DND-41 (cell line): Measurements from ENCODE around the gene ZNF558.

ENCODE experiments used
- ATAC-seq: fragments of 200-7000 bp; cut with Tn5 transposase; 3 replicates; pipeline ENCODE4 v1.9.1; 2021; ENCODE audit warnings: low read depth; ENCODE audit not compliant: insufficient read depth
- DNase-seq: peaks from one replicate; pipeline ENCODE4 v3.0.0-alpha.2; 2020
- H2AFZ ChIP-seq: 2 replicates; pipeline ENCODE4 v1.6.0; 2012; ENCODE audit warnings: low read depth, low read length
- H3K27ac ChIP-seq: 2 replicates; pipeline ENCODE4 v1.5.1; 2012; ENCODE audit warnings: low read length, inconsistent platforms
- H3K27me3 ChIP-seq: fragments of 200-600 bp; sonication (generic); 2 replicates; pipeline ENCODE4 v1.6.0; 2012; ENCODE audit warnings: low read length, mild to moderate bottlenecking, inconsistent platforms; ENCODE audit not compliant: insufficient read depth, poor library complexity
- H3K36me3 ChIP-seq: 2 replicates; pipeline ENCODE4 v1.5.1; 2012; ENCODE audit warnings: low read length, inconsistent platforms; ENCODE audit not compliant: insufficient read depth
- H3K4me1 ChIP-seq: 2 replicates; pipeline ENCODE4 v1.5.1; 2012; ENCODE audit warnings: mild to moderate bottlenecking, low read length; ENCODE audit not compliant: insufficient read depth
- H3K4me2 ChIP-seq: 2 replicates; pipeline ENCODE4 v1.6.0; 2012; ENCODE audit warnings: mild to moderate bottlenecking, moderate library complexity, low read length, inconsistent platforms; ENCODE audit not compliant: insufficient read depth
- H3K4me3 ChIP-seq, 2 experiments: fragments of 200-600 bp in 1 of 2; shearing (Covaris generic) in 1 of 2; 2 replicates each; pipeline ENCODE4 v1.5.1; 2012 to 2016; ENCODE audit warnings: inconsistent platforms in 2 of 2, low read length in 2 of 2, mild to moderate bottlenecking in 2 of 2, low read depth in 1 of 2, moderate library complexity in 1 of 2
- H3K79me2 ChIP-seq: 2 replicates; pipeline ENCODE4 v1.6.0; 2012; ENCODE audit warnings: low read length, inconsistent platforms; ENCODE audit not compliant: insufficient read depth
- H3K9ac ChIP-seq: 2 replicates; pipeline ENCODE4 v1.6.0; 2012; ENCODE audit warnings: low read depth, mild to moderate bottlenecking, inconsistent platforms, low read length, moderate library complexity
- H3K9me3 ChIP-seq: 2 replicates; pipeline ENCODE4 v1.5.1; 2012; ENCODE audit warnings: low read length, moderate library complexity, mild to moderate bottlenecking, inconsistent platforms; ENCODE audit not compliant: insufficient read depth, severe bottlenecking
- H4K20me1 ChIP-seq: 2 replicates; pipeline ENCODE4 v1.6.0; 2012; ENCODE audit warnings: low read length; ENCODE audit not compliant: insufficient read depth
- EZH2 ChIP-seq: IDR thresholded peaks from 3 replicates; pipeline ENCODE4 v1.6.1; 2012; ENCODE audit warnings: borderline replicate concordance, low read depth, mild to moderate bottlenecking, moderate library complexity, low read length, inconsistent platforms; ENCODE audit not compliant: severe bottlenecking
- TF ChIP-seq, protein P1 (sequence below): IDR thresholded peaks from 2 replicates; pipeline ENCODE4 v1.5.1; 2012; ENCODE audit warnings: borderline replicate concordance, low read length, moderate library complexity, mild to moderate bottlenecking; ENCODE audit not compliant: poor library complexity, severe bottlenecking; ENCODE audit errors: extremely low read depth

Gene ZNF558

DNA sequence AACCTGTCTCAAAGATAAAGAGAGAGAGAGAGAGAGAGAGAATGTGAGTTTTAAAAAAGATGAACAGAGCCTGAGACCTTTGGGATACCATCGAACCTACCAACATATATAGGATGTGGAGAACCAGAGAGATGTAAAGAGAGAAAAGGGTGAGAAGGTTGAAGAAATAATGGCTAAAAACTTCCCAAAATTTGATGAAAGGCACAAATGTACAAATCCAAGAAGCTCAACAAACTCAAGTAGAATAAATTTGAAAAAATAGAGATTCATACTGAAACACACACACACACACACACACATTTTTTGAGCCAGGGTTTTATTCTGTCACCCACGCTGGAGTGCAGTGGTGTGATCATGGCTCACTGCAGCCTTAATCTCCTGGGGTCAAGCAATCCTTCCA, 16.3 kb downstream of the ZNF558 start:
- Histone ChIP-seq H2AFZ (no peak overlapping the region), H3K9ac (no peak overlapping the region), H3K36me3 (peaks cover 98% of the 10 kb centered on the region), H4K20me1 (no peaks in the 10 kb centered on the region), H3K4me3 (no peak overlapping the region), H3K4me1 (no peaks in the 10 kb centered on the region), H3K4me2 (no peak overlapping the region), H3K79me2 (no peaks in the 10 kb centered on the region), H3K27ac (no peak overlapping the region), H3K27me3 (no peaks in the 10 kb centered on the region), H3K9me3 (peaks cover 57% of the 10 kb centered on the region)
- TF ChIP-seq, protein P1, sequence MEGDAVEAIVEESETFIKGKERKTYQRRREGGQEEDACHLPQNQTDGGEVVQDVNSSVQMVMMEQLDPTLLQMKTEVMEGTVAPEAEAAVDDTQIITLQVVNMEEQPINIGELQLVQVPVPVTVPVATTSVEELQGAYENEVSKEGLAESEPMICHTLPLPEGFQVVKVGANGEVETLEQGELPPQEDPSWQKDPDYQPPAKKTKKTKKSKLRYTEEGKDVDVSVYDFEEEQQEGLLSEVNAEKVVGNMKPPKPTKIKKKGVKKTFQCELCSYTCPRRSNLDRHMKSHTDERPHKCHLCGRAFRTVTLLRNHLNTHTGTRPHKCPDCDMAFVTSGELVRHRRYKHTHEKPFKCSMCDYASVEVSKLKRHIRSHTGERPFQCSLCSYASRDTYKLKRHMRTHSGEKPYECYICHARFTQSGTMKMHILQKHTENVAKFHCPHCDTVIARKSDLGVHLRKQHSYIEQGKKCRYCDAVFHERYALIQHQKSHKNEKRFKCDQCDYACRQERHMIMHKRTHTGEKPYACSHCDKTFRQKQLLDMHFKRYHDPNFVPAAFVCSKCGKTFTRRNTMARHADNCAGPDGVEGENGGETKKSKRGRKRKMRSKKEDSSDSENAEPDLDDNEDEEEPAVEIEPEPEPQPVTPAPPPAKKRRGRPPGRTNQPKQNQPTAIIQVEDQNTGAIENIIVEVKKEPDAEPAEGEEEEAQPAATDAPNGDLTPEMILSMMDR, result no peak
- TF ChIP-seq EZH2, result no peak
- no peak for ATAC-seq
- no peak for DNase-seq

DNA sequence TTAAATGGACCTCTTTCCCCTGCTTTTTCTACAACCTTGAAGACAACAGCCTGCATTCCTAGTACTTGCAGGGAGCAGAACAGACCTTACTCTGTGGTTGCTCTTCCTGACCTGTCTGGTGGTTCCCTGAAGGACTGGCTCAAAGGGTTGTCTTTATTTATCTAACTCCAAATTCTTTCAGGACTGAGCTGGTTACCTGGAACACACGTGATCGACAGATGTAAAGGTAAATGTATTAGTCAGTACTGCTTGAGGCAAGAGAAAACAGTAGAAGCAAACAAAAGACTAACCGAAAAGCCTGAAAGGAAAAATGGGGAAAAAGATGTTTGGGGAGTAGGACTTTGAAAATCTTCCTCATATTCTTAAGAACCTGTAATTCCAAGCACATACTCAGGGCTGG, 17.9 kb downstream of the ZNF558 start:
- H3K9me3 ChIP-seq, result peaks cover 69% of the 10 kb centered on the region
- no peaks in the 10 kb centered on the region for H3K79me2 ChIP-seq
- no peak for ATAC-seq
- H3K4me3 ChIP-seq, result no peak overlapping the region
- H3K27me3 ChIP-seq, result no peaks in the 10 kb centered on the region
- H3K4me2 ChIP-seq, result no peak overlapping the region
- H3K27ac ChIP-seq, result no peak overlapping the region
- TF ChIP-seq, protein P1, result no peak
- no peak for TF ChIP-seq EZH2
- DNase-seq, result no peak
- no peaks in the 10 kb centered on the region for H4K20me1 ChIP-seq
- no peaks in the 10 kb centered on the region for H3K4me1 ChIP-seq
- H3K9ac ChIP-seq, result no peak overlapping the region
- no peak overlapping the region for H2AFZ ChIP-seq
- H3K36me3 ChIP-seq, result peaks cover 90% of the 10 kb centered on the region

DNA sequence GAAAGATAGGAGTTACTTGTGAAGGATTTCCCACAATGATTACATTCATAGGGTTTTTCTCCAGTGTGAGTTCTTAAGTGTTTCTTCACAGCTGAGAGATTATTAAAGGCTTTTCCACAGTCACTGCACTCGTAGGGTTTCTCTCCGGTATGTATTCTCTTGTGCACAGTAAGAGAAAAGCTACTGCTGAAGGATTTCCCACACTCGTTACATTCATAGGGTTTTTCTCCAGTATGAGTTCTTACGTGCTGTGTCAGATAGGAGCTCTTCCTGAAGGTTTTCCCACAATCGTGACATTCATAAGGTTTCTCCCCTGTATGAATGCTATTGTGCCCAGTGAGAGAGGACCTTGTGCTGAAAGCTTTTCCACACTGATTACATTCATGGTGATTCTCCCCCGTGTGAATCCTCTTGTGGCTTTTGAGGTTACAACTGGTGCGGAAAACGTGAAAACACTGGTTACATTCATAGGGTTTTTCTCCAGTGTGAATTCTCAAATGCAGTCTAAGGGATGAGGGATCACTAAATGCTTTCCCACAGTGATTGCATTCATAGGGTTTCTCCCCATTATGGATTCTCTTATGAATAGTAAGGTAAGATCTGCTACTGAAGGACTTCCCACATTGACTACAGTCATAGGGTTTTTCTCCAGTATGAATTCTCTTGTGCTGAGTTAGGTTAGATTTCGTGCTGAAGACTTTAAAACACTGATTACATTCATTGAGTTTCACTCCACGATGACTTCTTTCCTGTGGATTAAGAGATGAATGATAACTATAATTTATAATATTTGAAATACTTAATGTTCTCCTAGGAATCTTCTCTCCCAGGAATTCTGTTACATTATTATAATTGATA, 20.6 kb downstream of the ZNF558 start:
- no peak overlapping the region for H3K27ac ChIP-seq
- H4K20me1 ChIP-seq, result no peaks in the 10 kb centered on the region
- no peaks in the 10 kb centered on the region for H3K27me3 ChIP-seq
- no peak overlapping the region for H3K4me2 ChIP-seq
- H3K4me1 ChIP-seq, result no peaks in the 10 kb centered on the region
- H3K4me3 ChIP-seq, result no peak overlapping the region
- ATAC-seq (no peak), DNase-seq (no peak)
- H3K9ac ChIP-seq, result no peak overlapping the region
- H3K9me3 ChIP-seq, result peaks cover 85% of the 10 kb centered on the region
- H3K79me2 ChIP-seq, result no peaks in the 10 kb centered on the region
- TF ChIP-seq EZH2, result no peak
- TF ChIP-seq, protein P1, result no peak
- peaks cover 83% of the 10 kb centered on the region for H3K36me3 ChIP-seq
- H2AFZ ChIP-seq, result no peak overlapping the region
